Measurements from ENCODE around the gene TEX11. TPM values are rescaled to one million over a fixed set of nuclear protein-coding genes. Genes with fewer than 3 reads are reported as not detected.

The TEX11 gene
- total RNA-seq, 1 experiment from 2014 or later = not detected

DNA sequence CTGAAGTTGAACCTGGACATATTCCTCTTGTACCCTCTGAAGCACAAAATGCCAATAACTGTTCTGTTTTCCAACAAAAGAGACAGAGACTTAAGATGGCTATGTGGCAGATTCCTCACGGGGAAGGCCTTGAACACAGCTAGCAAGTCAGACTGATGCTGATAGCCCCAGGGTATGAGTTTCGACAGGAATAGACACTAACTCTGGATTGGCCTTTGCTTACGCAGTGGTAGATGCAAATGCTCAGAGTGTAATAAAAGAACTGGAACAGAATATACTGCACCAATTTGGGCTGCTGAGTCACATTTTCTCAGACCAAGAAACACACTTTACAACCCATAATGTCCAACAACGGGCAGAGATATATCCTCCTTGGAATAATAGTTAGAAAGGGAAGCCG, 290.0 kb downstream of the TEX11 start:
- DNase-seq = no peak
- CTCF ChIA-PET = no interaction called here
- Histone ChIP-seq H4K20me1 (ENCODE audit: insufficient read depth) (no peaks in the 10 kb centered on the region), H3K27me3 (ENCODE audit: insufficient read depth, low read depth) (no peaks in the 10 kb centered on the region), H3F3A (ENCODE audit: insufficient read depth, low read depth) (no peaks in the 10 kb centered on the region), H2AFZ (no peak overlapping the region), H3K9me2 (ENCODE audit: insufficient read depth) (no peaks in the 10 kb centered on the region), H3K36me3 (ENCODE audit: low read depth) (no peaks in the 10 kb centered on the region), H3K27ac (no peak overlapping the region), H3K4me1 (replicated peaks; ENCODE audit: insufficient read depth) (no peaks in the 10 kb centered on the region), H3K4me2 (no peak overlapping the region), H3K4me3 (no peak overlapping the region), H3K79me2 (ENCODE audit: low read depth) (no peaks in the 10 kb centered on the region), H3K9me3 (ENCODE audit: insufficient read depth, low read depth) (no peaks in the 10 kb centered on the region)
- TF ChIP-seq EZH2 (IDR thresholded peaks at IDR 0.05; ENCODE audit: low read depth) = no peak
- TF ChIP-seq, protein P1, sequence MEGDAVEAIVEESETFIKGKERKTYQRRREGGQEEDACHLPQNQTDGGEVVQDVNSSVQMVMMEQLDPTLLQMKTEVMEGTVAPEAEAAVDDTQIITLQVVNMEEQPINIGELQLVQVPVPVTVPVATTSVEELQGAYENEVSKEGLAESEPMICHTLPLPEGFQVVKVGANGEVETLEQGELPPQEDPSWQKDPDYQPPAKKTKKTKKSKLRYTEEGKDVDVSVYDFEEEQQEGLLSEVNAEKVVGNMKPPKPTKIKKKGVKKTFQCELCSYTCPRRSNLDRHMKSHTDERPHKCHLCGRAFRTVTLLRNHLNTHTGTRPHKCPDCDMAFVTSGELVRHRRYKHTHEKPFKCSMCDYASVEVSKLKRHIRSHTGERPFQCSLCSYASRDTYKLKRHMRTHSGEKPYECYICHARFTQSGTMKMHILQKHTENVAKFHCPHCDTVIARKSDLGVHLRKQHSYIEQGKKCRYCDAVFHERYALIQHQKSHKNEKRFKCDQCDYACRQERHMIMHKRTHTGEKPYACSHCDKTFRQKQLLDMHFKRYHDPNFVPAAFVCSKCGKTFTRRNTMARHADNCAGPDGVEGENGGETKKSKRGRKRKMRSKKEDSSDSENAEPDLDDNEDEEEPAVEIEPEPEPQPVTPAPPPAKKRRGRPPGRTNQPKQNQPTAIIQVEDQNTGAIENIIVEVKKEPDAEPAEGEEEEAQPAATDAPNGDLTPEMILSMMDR (conservative IDR thresholded peaks at IDR 0.05) = no peak
- POLR2A ChIA-PET (ENCODE audit: unreplicated experiment) = no interaction called here
- no TSS peak for BruUV-seq (replicated peaks)
- intact Hi-C loops (cut with micrococcal nuclease; ENCODE audit: unreplicated experiment) = no loop called here

DNA sequence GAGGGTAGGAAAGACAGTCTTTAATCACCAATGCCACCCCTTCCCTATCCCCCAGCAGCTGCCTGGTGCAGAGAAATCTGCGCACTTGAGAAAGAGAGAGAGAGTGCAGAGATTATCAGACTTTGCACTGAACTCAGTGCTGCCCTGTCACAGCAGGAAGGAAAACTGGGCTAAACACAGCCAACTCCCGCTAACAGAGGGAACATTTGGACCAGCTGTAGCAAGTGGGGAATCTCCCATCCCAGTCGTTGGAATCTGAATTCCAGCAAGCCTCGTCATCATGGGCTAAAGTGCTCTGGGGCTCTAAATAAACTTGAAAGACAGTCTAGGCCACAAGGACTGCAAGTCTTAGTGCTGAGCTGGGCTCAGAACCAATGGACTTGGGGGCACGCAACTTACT, 295.2 kb downstream of the TEX11 start:
- Histone ChIP-seq H3K27me3 (ENCODE audit: insufficient read depth, low read depth) (no peaks in the 10 kb centered on the region), H3K9me2 (ENCODE audit: insufficient read depth) (no peaks in the 10 kb centered on the region), H3K4me1 (replicated peaks; ENCODE audit: insufficient read depth) (no peaks in the 10 kb centered on the region), H4K20me1 (ENCODE audit: insufficient read depth) (no peaks in the 10 kb centered on the region), H3K4me2 (no peak overlapping the region), H2AFZ (no peak overlapping the region), H3K9me3 (ENCODE audit: insufficient read depth, low read depth) (no peaks in the 10 kb centered on the region), H3K4me3 (no peak overlapping the region), H3F3A (ENCODE audit: insufficient read depth, low read depth) (no peaks in the 10 kb centered on the region), H3K27ac (no peak overlapping the region), H3K36me3 (ENCODE audit: low read depth) (no peaks in the 10 kb centered on the region), H3K79me2 (ENCODE audit: low read depth) (no peaks in the 10 kb centered on the region)
- ChIA-PET CTCF (no interaction called here), POLR2A (ENCODE audit: unreplicated experiment) (no interaction called here)
- no peak for TF ChIP-seq EZH2 (IDR thresholded peaks at IDR 0.05; ENCODE audit: low read depth)
- TF ChIP-seq, protein P1 (conservative IDR thresholded peaks at IDR 0.05) = no peak
- no TSS peak for BruUV-seq (replicated peaks)
- intact Hi-C loops (cut with micrococcal nuclease; ENCODE audit: unreplicated experiment) = no loop called here
- DNase-seq = no peak

DNA sequence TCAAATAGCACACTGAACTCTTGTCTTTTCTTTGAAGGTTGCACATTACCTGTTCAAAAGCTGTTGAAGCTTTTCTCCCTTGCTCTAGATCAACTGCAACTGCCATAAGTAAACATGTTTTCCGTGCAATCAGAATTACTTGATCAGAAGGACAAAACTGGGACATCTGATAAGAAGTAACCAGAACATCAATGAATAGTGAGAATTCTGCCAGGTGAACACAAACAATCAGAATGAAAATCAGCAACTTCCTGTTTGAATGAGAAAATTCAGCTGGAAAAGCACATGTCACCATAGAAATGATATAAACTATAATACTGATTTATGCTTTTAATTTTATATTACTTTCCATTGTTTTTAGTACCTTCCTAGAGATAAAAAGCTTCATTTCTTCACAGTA, 303.2 kb downstream of the TEX11 start:
- H3K36me3 ChIP-seq (ENCODE audit: low read depth) = no peaks in the 10 kb centered on the region
- H3K4me2 ChIP-seq = no peak overlapping the region
- no peaks in the 10 kb centered on the region for H3K79me2 ChIP-seq (ENCODE audit: low read depth)
- no peaks in the 10 kb centered on the region for H3F3A ChIP-seq (ENCODE audit: insufficient read depth, low read depth)
- H3K27ac ChIP-seq = no peak overlapping the region
- no peaks in the 10 kb centered on the region for H3K4me1 ChIP-seq (replicated peaks; ENCODE audit: insufficient read depth)
- POLR2A ChIA-PET (ENCODE audit: unreplicated experiment) = no interaction called here
- no peak for DNase-seq
- H3K27me3 ChIP-seq (ENCODE audit: insufficient read depth, low read depth) = no peaks in the 10 kb centered on the region
- no peak overlapping the region for H3K4me3 ChIP-seq
- CTCF ChIA-PET = no interaction called here
- H3K9me3 ChIP-seq (ENCODE audit: insufficient read depth, low read depth) = no peaks in the 10 kb centered on the region
- TF ChIP-seq, protein P1 (conservative IDR thresholded peaks at IDR 0.05) = no peak
- TF ChIP-seq EZH2 (IDR thresholded peaks at IDR 0.05; ENCODE audit: low read depth) = no peak
- intact Hi-C loops (cut with micrococcal nuclease; ENCODE audit: unreplicated experiment) = no loop called here
- no peak overlapping the region for H2AFZ ChIP-seq
- BruUV-seq (replicated peaks) = no TSS peak
- H3K9me2 ChIP-seq (ENCODE audit: insufficient read depth) = no peaks in the 10 kb centered on the region
- no peaks in the 10 kb centered on the region for H4K20me1 ChIP-seq (ENCODE audit: insufficient read depth)
